HG02840 (cell line): Measurements from ENCODE around the gene ROBO2.

Experiments used
- ATAC-seq: cut with Tn5 transposase; IDR thresholded peaks from one replicate; pipeline ENCODE4 v1.9.1; 2021; ENCODE audit warnings: mild to moderate bottlenecking, moderate library complexity, moderate number of reproducible peaks; ENCODE audit not compliant: unreplicated experiment, low FRiP score

The ROBO2 gene

GRCh38 chr3:77052051-77052501 is 12.2 kb downstream of the ROBO2 start:
- no peak for ATAC-seq

GRCh38 chr3:77052733-77053670 is 13.1 kb downstream of the ROBO2 start:
- no peak for ATAC-seq

DNA sequence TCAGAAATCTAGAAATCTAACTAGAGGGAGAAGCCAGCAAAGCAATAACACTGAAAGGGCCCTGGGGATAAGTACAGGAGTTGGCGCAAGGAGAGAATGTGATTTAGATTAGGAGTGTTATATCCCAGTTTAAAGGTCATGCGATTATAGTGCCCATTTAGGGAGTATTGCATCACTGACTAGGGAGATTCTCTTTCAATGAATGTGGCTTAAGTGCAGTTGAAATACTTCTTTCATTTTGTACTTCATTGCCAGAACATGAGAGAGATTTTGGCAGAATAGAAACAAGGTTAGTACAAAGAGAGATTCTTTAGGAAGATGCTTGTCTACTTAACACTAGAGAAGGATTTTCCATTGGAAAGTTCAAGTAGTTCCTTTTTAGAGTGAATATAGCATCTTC is 13.9 kb downstream of the ROBO2 start:
- ATAC-seq, result no peak

DNA sequence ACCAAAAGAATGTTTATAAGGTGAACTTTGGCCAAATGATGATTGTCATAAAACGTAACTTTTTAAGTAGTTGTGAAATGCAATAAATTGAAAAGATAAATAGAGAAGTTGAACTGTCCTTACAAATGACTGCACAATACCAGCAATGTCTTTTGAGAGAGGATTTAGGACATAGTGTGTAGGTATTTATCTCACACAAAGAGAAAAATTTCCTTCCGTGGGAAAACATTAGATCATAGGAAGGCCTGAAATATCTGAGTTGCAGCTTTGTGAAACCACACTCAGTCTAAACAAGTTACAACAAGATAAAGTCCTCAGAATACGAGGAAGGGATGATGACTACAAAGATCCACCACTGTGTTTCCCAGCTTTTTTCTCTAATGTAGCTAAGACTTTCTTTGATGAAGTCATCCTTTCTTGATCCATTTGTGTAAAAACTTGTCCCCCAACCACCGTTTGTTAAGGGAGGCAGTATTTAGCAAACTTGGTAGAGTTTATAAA is 16.0 kb downstream of the ROBO2 start:
- ATAC-seq, result no peak

- no peak for ATAC-seq
Observed at GRCh38 chr3:77059354-77059753, 19.5 kb downstream of the ROBO2 start.

GRCh38 chr3:77063423-77063822 is 23.5 kb downstream of the ROBO2 start:
- no peak for ATAC-seq

DNA sequence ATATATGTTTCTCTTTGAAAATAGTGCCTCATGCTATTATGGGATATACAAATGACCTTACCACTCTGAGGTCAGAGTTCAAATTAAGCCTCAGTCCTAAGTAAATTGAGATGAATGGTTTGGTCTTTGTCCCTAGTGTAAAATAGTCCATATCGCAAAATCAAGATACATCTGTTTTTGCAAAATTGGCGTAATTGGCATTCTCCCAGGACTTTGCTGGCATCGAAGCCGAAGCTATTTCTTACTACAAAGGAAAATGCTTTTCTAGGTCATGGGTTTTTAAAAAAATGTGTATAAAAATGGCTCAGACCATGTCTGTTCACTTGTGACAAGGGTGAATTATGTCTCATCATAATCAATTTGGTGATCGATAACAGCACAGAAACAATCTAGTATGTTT is 25.9 kb downstream of the ROBO2 start:
- ATAC-seq, result no peak

DNA sequence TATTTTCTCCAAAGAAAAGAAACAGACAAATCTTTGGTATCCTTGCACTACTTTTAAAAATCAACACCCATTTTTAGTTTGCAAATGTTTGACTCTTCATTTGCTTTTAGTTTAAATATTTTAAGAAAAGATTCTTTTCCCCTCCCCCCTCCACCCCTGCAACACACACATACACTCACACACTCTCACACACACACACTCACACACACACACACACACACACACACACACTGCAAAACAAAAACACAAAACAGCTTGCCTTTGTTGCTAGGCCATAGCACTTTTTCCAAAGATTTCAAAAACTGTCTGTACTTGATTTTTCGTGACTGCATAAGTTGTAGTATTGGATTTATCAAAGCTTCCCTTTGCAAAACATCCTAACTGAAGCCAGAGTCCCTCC is 26.9 kb downstream of the ROBO2 start:
- no peak for ATAC-seq

DNA sequence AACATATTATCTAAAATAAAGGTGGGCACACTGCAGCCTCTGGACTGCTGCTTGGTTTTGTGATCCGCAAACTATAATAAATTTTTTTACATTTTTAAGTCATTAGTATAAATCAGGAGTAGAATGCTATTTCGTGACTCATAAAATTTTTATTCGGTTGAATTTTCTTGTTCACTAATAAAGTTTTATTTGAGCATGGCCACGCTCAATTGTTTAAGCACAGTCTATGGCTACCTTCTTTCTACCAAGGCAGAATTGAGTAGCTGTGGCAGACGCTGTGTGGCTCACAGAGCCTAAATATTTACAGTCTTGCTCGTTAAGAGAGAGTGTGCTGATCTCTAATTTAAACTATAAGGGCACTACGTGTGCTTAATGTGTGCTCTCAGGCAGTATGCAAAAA is 28.9 kb downstream of the ROBO2 start:
- no peak for ATAC-seq

DNA sequence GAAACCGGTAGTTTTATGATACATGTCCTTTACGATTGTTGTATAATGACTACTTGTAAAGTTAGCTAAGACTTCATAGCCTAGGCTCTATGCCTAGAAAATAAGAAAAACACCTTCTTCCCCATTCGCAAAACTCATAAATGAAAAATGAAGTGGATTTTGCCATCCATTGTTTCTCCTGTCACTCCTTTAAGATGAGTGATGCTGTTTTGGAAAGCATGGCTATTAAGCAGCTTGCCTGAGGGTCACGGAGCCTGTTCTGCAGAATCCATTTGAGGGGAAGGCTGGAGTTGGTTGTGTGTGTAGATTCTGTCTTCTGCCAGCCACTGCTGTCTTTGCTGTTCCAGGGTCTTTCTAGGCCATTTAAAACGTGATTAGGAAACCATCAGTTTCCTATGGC is 31.5 kb downstream of the ROBO2 start:
- no peak for ATAC-seq

GRCh38 chr3:77071809-77072208 is 31.9 kb downstream of the ROBO2 start:
- no peak for ATAC-seq

DNA sequence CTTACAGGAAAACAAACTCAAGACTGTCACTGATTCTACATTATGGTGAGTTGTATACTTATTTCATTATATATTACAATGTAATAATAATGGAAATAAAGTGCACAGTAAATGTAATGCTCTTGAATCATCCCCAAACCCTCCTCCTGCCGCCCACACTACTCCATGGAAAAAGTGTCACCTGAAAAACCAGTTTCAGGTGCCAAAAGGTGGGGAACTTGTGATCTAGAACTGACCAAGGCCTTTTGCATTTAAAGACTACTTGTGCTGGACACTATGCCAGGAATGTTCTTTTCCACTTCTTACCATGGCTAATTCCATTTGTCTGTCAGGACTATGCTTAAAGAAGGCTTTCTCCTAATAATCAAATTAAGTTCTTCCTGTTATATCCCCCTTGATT is 32.3 kb downstream of the ROBO2 start:
- no peak for ATAC-seq

DNA sequence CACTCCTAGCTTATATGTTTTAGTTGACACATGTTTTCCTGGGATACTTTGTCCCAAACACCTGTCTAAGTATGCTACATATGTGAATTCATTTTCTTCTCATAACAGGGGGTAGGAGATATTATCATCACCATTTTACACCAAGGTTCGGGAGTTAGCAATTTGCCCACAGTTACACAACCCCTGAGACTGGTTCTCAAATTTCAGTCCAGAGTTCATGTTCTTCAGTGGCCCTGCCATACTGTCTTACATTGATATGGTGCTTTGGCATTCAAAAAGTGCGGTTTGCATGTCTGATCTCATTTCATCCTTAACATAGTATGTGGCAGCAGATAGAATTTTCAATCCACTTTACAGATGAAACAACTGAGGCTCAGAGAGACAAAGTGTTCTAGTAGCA is 38.4 kb downstream of the ROBO2 start:
- no peak for ATAC-seq

GRCh38 chr3:77079988-77080610 is 40.2 kb downstream of the ROBO2 start:
- no peak for ATAC-seq

- no peak for ATAC-seq
Observed at GRCh38 chr3:77081240-77081661, 41.4 kb downstream of the ROBO2 start.

DNA sequence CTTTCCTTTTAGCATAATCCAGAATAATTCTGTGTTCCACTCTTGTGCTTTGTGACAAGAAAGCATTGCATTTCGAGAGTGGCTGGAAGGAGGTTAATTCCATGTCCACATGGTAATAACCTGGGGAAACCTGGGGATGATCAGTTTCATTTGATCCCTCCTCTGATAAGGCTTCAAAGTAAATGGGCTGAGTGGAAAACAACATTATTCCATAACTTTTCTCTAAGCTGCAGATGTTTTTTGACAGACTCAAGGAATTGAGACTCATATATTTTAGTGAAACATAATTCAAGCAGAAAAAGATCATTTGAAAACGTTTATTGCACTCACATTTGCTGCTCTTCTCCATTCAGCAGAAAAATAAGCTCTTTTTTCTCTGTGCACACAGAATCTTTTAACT is 44.6 kb downstream of the ROBO2 start:
- ATAC-seq, result no peak

- no peak for ATAC-seq
Observed at GRCh38 chr3:77086408-77086807, 46.5 kb downstream of the ROBO2 start.

DNA sequence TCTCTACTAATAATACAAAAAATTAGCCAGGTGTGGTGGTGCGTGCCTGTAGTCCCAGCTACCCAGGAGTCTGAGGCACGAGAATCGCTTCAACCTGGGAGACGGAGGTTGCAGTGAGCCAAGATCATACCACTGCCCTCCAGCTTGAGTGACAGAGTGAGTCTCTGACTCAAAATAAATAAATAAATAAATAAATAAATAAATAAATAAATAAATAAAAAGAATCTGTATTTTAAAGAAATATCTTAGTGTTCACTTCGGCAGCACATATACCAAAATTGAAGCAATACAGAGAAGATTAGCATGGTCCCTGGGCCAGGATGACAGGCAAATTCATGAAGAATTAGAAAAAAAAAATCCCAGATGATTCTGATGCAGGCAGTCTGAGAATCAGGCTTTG is 51.9 kb downstream of the ROBO2 start:
- no peak for ATAC-seq

- ATAC-seq, result no peak
Observed at GRCh38 chr3:77093101-77093500, 53.2 kb downstream of the ROBO2 start.

DNA sequence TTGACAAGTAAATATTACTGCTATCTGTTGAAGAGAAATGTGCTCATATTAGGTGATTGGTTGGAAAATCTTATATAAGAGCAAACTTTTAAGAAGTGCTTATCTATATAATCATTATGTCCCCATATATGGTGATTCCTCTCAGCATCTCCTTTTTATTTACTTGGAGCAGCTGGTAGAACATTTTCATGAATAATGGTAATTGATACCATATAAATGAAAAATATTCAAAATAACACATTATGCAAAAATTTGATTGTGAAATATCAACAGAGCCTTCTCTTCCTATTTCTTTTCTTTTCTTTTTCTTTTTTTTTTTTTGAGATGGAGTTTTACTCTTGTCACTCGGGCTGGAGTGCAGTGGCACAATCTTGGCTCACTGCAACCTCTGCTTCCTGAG is 56.2 kb downstream of the ROBO2 start:
- ATAC-seq, result no peak

- ATAC-seq, result no peak
Observed at GRCh38 chr3:77096966-77097890, 57.3 kb downstream of the ROBO2 start.
